OCI-LY3 (cell line): ENCODE results near the gene ZNF579.

Source experiments
- H2AFZ ChIP-seq: fragments of 200-600, 300-600 bp; shearing (Covaris generic); 2 replicates; pipeline ENCODE4 v1.6.0; 2014; ENCODE audit warnings: antibody characterized with exemption, low read depth, low read length
- H3K27ac ChIP-seq: fragments of 200-600, 300-600 bp; sonication (generic); 2 replicates; pipeline ENCODE4 v1.5.1; 2014; ENCODE audit warnings: mild to moderate bottlenecking, low read length, moderate library complexity, mixed read lengths
- H3K27me3 ChIP-seq: fragments of 200-600, 300-600 bp; sonication (generic); 2 replicates; pipeline ENCODE4 v1.6.1; 2014; ENCODE audit warnings: low read depth, low read length, mixed read lengths
- H3K36me3 ChIP-seq: fragments of 200-600, 300-600 bp; sonication (generic); replicated peaks from 2 replicates; pipeline ENCODE3; 2014; ENCODE audit warnings: low read depth, low read length, mixed read lengths
- H3K4me1 ChIP-seq: fragments of 300-600, 200-600 bp; sonication (generic); 2 replicates; pipeline ENCODE4 v1.6.1; 2014; ENCODE audit warnings: low read length, mixed read lengths
- H3K4me2 ChIP-seq: fragments of 200-600, 300-600 bp; sonication (generic); 2 replicates; pipeline ENCODE4 v1.6.1; 2014; ENCODE audit warnings: low read length, mixed read lengths
- H3K4me3 ChIP-seq: fragments of 300-600, 200-600 bp; sonication (generic); 2 replicates; pipeline ENCODE4 v1.5.1; 2014; ENCODE audit warnings: antibody characterized with exemption, mild to moderate bottlenecking, low read length, moderate library complexity
- H3K79me2 ChIP-seq: fragments of 300-600, 200-600 bp; shearing (Covaris generic); 2 replicates; pipeline ENCODE4 v1.6.1; 2014; ENCODE audit warnings: mild to moderate bottlenecking, low read length, mixed read lengths
- H3K9ac ChIP-seq: fragments of 300-600, 200-600 bp; shearing (Covaris generic); 2 replicates; pipeline ENCODE4 v1.6.0; 2014; ENCODE audit warnings: mild to moderate bottlenecking, low read length, moderate library complexity
- H3K9me3 ChIP-seq: fragments of 200-600, 300-600 bp; shearing (Covaris generic); 2 replicates; pipeline ENCODE4 v1.6.1; 2014; ENCODE audit warnings: low read length, mixed read lengths; ENCODE audit not compliant: insufficient read depth
- H4K20me1 ChIP-seq: fragments of 200-600, 300-600 bp; sonication (generic); 2 replicates; pipeline ENCODE4 v1.6.1; 2016; ENCODE audit warnings: low read length, mixed read lengths; ENCODE audit not compliant: insufficient read depth
- EZH2phosphoT487 ChIP-seq: fragments of 200-600 bp; shearing (Covaris generic); IDR thresholded peaks from 2 replicates; pipeline ENCODE4 v1.6.1; 2018; ENCODE audit warnings: antibody characterized with exemption, mixed run types, low read depth
- TF ChIP-seq, protein P1 (sequence below): fragments of 200-600, 300-600 bp; sonication (generic); IDR thresholded peaks from 2 replicates; pipeline ENCODE4 v1.5.1; 2014; ENCODE audit warnings: antibody characterized with exemption, low read length, low read depth

Gene ZNF579

DNA sequence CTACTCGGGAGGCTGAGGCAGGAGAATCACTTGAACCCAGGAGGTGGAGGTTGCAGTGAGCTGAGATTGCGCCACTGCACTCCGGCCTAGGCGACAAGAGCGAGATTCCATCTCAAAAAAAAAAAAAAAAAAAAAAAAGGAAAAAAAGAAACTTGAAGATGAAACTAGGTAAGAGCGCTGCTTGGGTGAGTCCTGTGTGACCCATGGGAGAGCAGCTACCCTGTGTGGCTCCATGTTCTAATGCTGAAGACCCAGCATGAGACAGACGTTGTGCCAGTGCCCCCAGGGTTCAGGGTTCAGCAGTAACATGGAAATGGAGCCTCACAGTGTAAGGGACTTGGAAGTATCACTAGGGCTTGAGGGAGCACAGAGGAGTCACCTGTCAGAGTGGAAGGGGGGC lies 37.8 kb upstream of the ZNF579 start:
- no peaks in the 10 kb centered on the region for H3K4me1 ChIP-seq
- TF ChIP-seq, protein P1, sequence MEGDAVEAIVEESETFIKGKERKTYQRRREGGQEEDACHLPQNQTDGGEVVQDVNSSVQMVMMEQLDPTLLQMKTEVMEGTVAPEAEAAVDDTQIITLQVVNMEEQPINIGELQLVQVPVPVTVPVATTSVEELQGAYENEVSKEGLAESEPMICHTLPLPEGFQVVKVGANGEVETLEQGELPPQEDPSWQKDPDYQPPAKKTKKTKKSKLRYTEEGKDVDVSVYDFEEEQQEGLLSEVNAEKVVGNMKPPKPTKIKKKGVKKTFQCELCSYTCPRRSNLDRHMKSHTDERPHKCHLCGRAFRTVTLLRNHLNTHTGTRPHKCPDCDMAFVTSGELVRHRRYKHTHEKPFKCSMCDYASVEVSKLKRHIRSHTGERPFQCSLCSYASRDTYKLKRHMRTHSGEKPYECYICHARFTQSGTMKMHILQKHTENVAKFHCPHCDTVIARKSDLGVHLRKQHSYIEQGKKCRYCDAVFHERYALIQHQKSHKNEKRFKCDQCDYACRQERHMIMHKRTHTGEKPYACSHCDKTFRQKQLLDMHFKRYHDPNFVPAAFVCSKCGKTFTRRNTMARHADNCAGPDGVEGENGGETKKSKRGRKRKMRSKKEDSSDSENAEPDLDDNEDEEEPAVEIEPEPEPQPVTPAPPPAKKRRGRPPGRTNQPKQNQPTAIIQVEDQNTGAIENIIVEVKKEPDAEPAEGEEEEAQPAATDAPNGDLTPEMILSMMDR, result no peak
- no peak for TF ChIP-seq EZH2phosphoT487
- no peak overlapping the region for H3K4me2 ChIP-seq
- no peak overlapping the region for H3K4me3 ChIP-seq
- no peak overlapping the region for H2AFZ ChIP-seq
- H3K27me3 ChIP-seq, result no peaks in the 10 kb centered on the region
- no peak overlapping the region for H3K9ac ChIP-seq
- no peaks in the 10 kb centered on the region for H3K9me3 ChIP-seq
- H3K27ac ChIP-seq, result no peak overlapping the region
- H3K79me2 ChIP-seq, result no peaks in the 10 kb centered on the region; the same call in 1 of the 2 replicates
- H4K20me1 ChIP-seq, result 0 out of 2 replicates have a peak, but pooled peaks cover 3% of the 10 kb centered on the region
- H3K36me3 ChIP-seq, result peaks cover 37% of the 10 kb centered on the region

- TF ChIP-seq, protein P1, result no peak
- no peak for TF ChIP-seq EZH2phosphoT487
- no peak overlapping the region for H3K9ac ChIP-seq
- peaks cover 9% of the 10 kb centered on the region for H3K79me2 ChIP-seq
- peaks cover 7% of the 10 kb centered on the region for H3K4me1 ChIP-seq
- H3K27me3 ChIP-seq, result no peaks in the 10 kb centered on the region
- H3K4me2 ChIP-seq, result no peak overlapping the region
- H4K20me1 ChIP-seq, result peaks cover 8% of the 10 kb centered on the region
- no peak overlapping the region for H3K4me3 ChIP-seq
- no peak overlapping the region for H2AFZ ChIP-seq
- H3K36me3 ChIP-seq, result peaks cover 37% of the 10 kb centered on the region
- no peaks in the 10 kb centered on the region for H3K9me3 ChIP-seq
- H3K27ac ChIP-seq, result no peak overlapping the region
Observed at GRCh38 chr19:55617426-55617825, 36.8 kb upstream of the ZNF579 start.

- H3K4me2 ChIP-seq, result no peak overlapping the region
- peaks cover 17% of the 10 kb centered on the region for H3K4me1 ChIP-seq
- no peaks in the 10 kb centered on the region for H3K9me3 ChIP-seq
- H4K20me1 ChIP-seq, result peaks cover 8% of the 10 kb centered on the region
- H3K36me3 ChIP-seq, result peaks cover 37% of the 10 kb centered on the region
- no peak overlapping the region for H3K4me3 ChIP-seq
- no peak overlapping the region for H3K27ac ChIP-seq
- H3K9ac ChIP-seq, result no peak overlapping the region
- H3K27me3 ChIP-seq, result no peaks in the 10 kb centered on the region
- TF ChIP-seq EZH2phosphoT487, result no peak
- TF ChIP-seq, protein P1, result no peak
- H2AFZ ChIP-seq, result no peak overlapping the region
- H3K79me2 ChIP-seq, result peaks cover 13% of the 10 kb centered on the region
Observed at GRCh38 chr19:55616395-55616875, 35.8 kb upstream of the ZNF579 start.

GRCh38 chr19:55615543-55616394 lies 35.1 kb upstream of the ZNF579 start:
- Histone ChIP-seq H3K27ac (no peak overlapping the region), H3K9me3 (no peaks in the 10 kb centered on the region), H3K4me2 (no peak overlapping the region), H4K20me1 (peaks cover 8% of the 10 kb centered on the region), H3K36me3 (peaks cover 38% of the 10 kb centered on the region), H3K79me2 (peaks cover 20% of the 10 kb centered on the region), H3K4me1 (peaks cover 23% of the 10 kb centered on the region), H3K27me3 (no peaks in the 10 kb centered on the region), H2AFZ (no peak overlapping the region), H3K9ac (no peak overlapping the region), H3K4me3 (no peak overlapping the region)
- TF ChIP-seq, protein P1, result no peak
- no peak for TF ChIP-seq EZH2phosphoT487
